Muscle layer of colon (tissue), 2 donors: ENCODE measurements around the gene ADAD2.
"Not testable (repeated sequence)": the region's sequence is repeated elsewhere in the genome, so short reads cannot be mapped to it uniquely, and the experiment has no call there.

Experiments used
- H3K27ac ChIP-seq: one replicate; pipeline ENCODE4 v1.7.0; 2013; ENCODE audit warnings: low read depth, mild to moderate bottlenecking, low read length, moderate library complexity
- H3K27me3 ChIP-seq, 2 donors: one replicate each; pipeline ENCODE4 v1.7.0; 2013; ENCODE audit warnings: low read length in 2 of 2, mild to moderate bottlenecking in 2 of 2; ENCODE audit not compliant: insufficient read depth in 2 of 2, control insufficient read depth in 1 of 2
- H3K36me3 ChIP-seq: one replicate; pipeline ENCODE4 v1.7.0; 2013; ENCODE audit warnings: mild to moderate bottlenecking, low read length; ENCODE audit not compliant: insufficient read depth
- H3K4me1 ChIP-seq: one replicate; pipeline ENCODE4 v1.7.0; 2013; ENCODE audit warnings: mild to moderate bottlenecking, low read length; ENCODE audit not compliant: insufficient read depth
- H3K4me3 ChIP-seq, 2 donors: one replicate each; pipeline ENCODE4 v1.7.0; 2013; ENCODE audit warnings: low read length in 2 of 2, low read depth in 1 of 2, mild to moderate bottlenecking in 1 of 2, moderate library complexity in 1 of 2
- H3K9ac ChIP-seq: one replicate; pipeline ENCODE4 v1.7.0; 2013; ENCODE audit warnings: low read length
- H3K9me3 ChIP-seq: one replicate; pipeline ENCODE4 v1.7.0; 2013; ENCODE audit warnings: mild to moderate bottlenecking, low read length
- donor health status: abdominal sarcoma.
- donor health status: Adenocarcinoma of cecum.

The ADAD2 gene

DNA sequence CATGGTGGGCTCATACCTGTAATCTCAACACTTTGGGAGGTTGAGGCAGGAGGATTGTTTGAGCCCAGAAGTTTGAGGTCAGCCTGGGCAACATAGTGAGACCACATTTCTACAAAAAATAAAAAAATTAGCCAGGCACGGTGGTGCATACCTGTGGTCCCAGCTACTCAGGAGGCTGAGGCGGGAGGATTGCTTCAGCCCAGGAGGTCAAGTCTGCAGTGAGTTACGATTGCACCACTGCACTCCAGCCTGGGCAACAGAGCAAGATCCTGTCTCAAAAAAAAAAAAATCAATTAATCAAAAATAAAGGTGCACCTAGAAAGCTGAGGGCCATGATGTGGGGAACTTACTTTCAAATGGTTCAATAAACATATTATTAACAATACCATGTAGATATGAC, 25.2 kb downstream of the ADAD2 start:
- H3K9ac ChIP-seq, H3K27ac ChIP-seq, H3K4me3 ChIP-seq, H3K36me3 ChIP-seq, H3K4me1 ChIP-seq, H3K27me3 ChIP-seq, H3K9me3 ChIP-seq: not testable (repeated sequence)

DNA sequence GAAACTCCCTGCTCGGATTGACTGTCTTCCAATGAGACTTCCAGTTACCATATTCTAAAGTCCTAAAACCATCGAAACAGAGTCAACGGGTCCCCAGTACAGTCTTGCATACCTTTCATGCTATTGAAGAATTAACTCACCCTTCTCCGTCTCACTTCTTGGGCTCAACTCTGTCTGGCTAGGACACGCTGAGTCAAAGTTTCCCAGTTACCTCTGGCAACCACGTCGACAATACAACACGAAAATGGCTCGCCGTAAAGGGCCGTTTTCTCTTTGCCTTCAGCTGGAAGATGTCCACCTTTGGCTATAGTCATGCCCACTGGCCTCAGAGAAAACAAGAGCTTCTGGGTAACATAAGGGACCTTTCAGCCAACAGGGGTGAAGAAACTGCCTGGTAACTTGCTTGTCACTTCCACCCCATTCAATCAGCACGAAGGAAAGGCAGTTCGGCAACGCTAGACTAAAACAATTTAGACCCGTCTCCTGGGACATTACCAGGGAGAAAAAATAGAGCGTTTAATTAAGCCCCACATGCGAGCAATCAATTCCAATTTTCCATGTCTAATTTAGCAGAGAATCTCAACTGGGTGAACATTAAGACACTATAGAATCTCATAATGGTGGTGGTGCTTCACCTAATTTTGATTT, 27.3 kb downstream of the ADAD2 start:
- H3K9ac ChIP-seq: no peak overlapping the region
- no peaks in the 10 kb centered on the region for H3K9me3 ChIP-seq
- H3K4me3 ChIP-seq: no peak overlapping the region
- H3K36me3 ChIP-seq: no peaks in the 10 kb centered on the region
- H3K4me1 ChIP-seq: no peaks in the 10 kb centered on the region
- H3K27me3 ChIP-seq: no peaks in the 10 kb centered on the region
- no peak overlapping the region for H3K27ac ChIP-seq

DNA sequence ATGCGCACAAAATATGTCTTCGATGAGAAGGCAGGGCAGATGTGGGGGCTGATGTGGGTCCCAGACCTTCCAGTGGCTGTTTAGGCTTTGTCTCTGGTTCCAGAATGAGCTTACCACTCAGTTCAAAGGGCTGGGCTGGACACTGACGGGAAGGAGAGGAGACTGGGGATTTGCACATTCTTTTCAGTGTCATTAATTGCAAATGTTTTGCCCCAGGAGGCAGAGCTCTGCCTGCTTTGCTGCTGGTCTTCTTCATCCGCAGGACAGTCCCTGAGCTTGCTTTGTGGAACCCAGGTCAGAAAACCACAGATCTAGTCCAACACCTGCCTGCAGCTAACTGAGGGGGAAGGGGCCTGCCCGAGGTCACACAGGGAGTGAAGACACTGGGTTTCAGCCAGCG, 28.0 kb downstream of the ADAD2 start:
- Histone ChIP-seq H3K9ac (no peak overlapping the region), H3K27ac (no peak overlapping the region), H3K36me3 (no peaks in the 10 kb centered on the region), H3K4me3 (no peak overlapping the region), H3K9me3 (no peaks in the 10 kb centered on the region), H3K4me1 (no peaks in the 10 kb centered on the region), H3K27me3 (no peaks in the 10 kb centered on the region)

DNA sequence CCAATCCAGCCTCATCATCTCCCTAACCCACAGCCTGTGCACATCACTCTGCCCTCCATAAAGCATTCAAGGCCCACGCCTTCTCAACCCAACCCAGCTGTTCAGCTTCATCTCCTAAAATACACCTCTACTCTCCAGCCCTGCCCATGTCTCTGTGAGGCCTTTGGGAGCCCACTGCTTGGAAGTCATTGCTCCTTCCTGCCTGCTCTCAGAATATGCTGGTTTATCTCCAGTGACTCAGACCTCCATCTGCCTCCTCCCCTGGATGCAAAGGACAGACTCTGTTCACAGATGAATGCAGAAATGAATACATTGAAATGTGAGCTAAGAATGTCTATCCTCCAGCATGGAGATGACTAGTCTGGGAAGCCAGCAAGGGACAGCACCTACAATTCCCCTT, 29.9 kb downstream of the ADAD2 start:
- Histone ChIP-seq H3K27me3 (no peaks in the 10 kb centered on the region), H3K9ac (no peak overlapping the region), H3K27ac (no peak overlapping the region), H3K4me3 (no peak overlapping the region), H3K9me3 (no peaks in the 10 kb centered on the region), H3K36me3 (no peaks in the 10 kb centered on the region), H3K4me1 (no peaks in the 10 kb centered on the region)

DNA sequence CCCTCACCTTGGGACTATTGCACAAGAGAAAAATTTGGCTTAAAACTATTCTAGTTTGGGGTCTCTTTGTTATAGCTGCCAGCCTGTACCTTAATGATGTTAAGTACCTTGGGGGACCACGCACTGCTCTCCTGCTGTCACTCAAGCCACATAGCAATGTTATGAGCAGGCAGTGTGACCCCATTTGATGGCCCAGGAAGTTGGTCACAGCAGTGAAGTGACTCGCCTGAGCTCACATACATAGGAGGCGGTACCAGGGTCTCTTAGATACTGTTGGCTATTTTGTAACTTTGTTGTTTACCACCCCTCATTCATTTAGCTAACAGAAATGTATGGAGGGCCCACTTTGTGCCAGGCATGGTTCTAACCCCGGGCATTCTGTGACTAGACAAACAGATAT, 32.5 kb downstream of the ADAD2 start:
- Histone ChIP-seq H3K4me1 (peaks cover 7% of the 10 kb centered on the region), H3K9me3 (no peaks in the 10 kb centered on the region), H3K27me3 (no peaks in the 10 kb centered on the region), H3K27ac (no peak overlapping the region), H3K9ac (no peak overlapping the region), H3K4me3 (no peak overlapping the region), H3K36me3 (no peaks in the 10 kb centered on the region)

DNA sequence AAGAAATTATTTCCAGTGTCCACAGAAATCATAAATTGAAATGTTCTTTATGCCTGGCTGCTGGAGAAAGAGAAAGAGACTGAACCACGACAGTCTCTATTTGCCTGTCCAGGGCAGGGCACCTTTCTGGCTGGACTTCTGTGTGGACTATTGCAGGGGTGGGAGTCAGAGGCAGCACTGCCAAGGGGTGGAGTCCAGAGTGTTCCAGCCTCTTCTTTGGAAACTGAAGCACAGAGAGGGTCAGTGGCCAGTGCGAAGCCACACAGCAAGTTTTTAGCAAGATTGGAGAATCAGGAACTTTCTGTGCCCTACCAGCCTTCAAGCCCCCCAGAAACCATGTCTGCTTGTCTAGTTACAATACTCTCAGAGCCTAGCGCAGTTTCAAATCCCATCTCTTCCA, 33.6 kb downstream of the ADAD2 start:
- no peaks in the 10 kb centered on the region for H3K36me3 ChIP-seq
- H3K9me3 ChIP-seq: no peaks in the 10 kb centered on the region
- peaks cover 8% of the 10 kb centered on the region for H3K4me1 ChIP-seq
- H3K27ac ChIP-seq: no peak overlapping the region
- no peak overlapping the region for H3K9ac ChIP-seq
- no peaks in the 10 kb centered on the region for H3K27me3 ChIP-seq
- H3K4me3 ChIP-seq: no peak overlapping the region

DNA sequence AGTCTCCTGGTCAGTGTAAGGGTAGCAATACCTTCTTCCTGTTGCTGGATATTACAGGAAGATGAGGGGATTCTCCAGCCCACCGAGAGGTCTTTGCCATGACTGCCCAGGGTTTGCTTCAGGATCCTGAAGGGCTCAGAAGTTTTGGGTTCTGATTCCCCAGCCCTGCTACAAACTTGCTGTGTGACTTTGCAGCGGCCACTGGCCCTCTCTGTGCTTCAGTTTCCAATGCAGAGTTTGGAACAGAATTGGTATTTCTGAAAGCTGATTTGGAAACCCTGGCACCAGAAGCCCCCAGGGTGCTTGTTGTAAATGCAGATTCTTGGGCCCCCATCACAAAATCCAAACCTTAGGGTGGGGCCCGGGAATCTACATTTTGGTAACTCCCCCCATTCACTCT, 34.2 kb downstream of the ADAD2 start:
- Histone ChIP-seq H3K4me3 (no peak overlapping the region), H3K36me3 (no peaks in the 10 kb centered on the region), H3K27me3 (no peaks in the 10 kb centered on the region), H3K9me3 (no peaks in the 10 kb centered on the region), H3K9ac (no peak overlapping the region), H3K27ac (no peak overlapping the region), H3K4me1 (peaks cover 8% of the 10 kb centered on the region)

DNA sequence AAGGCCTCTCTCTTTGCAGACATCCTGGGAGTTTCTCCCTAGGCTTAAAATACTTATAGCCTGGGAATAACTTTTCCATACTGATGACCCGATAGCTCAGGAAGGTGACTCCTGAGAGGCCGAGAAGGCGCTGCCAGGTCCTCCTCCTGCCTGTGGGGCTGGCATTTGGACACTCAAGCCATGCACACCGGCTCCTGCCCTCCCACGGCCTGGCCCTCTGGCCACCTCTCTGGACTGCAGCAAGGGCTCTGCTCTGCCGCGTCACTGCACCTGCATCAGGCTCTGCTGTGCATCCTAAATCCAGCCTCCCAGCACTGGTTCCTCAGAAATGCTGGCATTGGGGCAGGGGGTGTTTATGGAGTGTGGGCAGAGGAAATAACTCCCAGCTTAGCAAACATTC, 34.6 kb downstream of the ADAD2 start:
- Histone ChIP-seq H3K9ac (no peak overlapping the region), H3K4me3 (no peak overlapping the region), H3K36me3 (no peaks in the 10 kb centered on the region), H3K4me1 (peaks cover 8% of the 10 kb centered on the region), H3K27me3 (no peaks in the 10 kb centered on the region), H3K9me3 (no peaks in the 10 kb centered on the region), H3K27ac (no peak overlapping the region)

DNA sequence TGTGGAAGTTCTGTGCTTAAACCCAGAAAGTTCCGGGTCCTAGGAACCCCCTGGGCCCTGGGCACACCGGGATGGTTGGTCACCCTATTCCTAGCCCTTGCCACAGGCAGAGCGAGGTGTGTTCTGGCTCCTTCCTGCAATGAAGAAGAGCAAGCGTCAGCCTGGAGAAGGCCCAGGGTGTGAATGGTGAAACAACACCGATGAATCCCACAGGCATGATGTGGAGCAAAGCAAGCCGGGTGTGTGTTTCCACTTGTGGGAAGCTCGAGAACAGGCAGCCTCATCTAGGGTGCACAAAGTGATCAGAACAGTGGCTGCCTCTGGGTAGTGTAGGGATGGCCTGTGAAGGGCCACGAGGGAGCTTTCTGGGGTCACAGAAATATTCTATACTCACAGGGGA, 35.1 kb downstream of the ADAD2 start:
- H3K27ac ChIP-seq: no peak overlapping the region
- peaks cover 8% of the 10 kb centered on the region for H3K4me1 ChIP-seq
- no peaks in the 10 kb centered on the region for H3K9me3 ChIP-seq
- H3K36me3 ChIP-seq: no peaks in the 10 kb centered on the region
- no peak overlapping the region for H3K4me3 ChIP-seq
- no peak overlapping the region for H3K9ac ChIP-seq
- H3K27me3 ChIP-seq: no peaks in the 10 kb centered on the region

DNA sequence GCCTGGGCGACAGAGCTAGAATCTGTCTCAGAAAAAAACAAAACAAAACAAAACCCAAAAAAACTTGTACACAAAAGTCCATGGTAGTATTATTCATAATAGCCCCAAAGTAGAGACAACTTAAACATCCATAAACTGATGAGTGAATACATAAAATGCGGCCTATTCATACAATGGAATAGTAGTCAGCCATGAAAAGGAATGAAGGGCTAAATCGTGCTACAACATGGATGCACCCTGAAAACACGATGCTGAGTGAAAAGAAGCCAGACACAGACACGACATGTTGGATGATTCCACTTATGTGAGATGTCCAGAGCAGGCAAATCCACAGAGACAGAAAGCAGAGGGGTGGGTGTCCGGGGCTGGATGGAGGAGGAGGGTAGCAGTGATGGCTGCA, 36.6 kb downstream of the ADAD2 start:
- H3K36me3 ChIP-seq: no peaks in the 10 kb centered on the region
- no peaks in the 10 kb centered on the region for H3K9me3 ChIP-seq
- H3K9ac ChIP-seq: no peak overlapping the region
- no peak overlapping the region for H3K4me3 ChIP-seq
- H3K27ac ChIP-seq: no peak overlapping the region
- H3K27me3 ChIP-seq: no peaks in the 10 kb centered on the region
- peaks cover 8% of the 10 kb centered on the region for H3K4me1 ChIP-seq

DNA sequence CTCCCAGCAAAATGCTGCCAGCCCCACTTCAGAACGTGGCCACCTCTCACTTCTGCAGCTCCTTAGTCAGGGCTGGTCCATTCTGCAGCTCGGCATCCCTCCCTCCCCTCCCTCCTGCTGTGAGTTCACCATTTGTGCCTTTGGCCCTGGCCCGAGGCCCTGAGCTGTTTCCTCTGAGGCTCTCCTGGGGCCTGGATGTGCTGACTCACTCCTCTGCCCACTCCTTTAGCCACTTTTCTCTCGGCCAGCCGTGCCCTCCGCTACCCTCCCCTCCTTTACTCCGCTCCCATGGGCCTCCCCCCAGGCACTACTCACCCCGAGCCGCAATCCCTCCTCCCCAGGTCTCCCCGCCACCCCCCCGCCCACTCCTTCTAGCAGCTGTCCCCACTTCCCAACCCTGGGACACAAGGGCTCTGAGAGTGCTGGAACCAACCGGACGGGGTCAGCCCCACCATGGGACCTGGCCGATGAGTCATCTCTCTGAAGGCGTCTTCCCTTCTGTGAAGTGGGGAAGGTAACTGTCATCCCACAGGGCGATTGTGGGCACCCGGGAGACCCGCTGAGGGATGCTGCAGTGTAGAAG, 37.4 kb downstream of the ADAD2 start:
- Histone ChIP-seq H3K27ac (no peak overlapping the region), H3K27me3 (no peaks in the 10 kb centered on the region), H3K36me3 (no peaks in the 10 kb centered on the region), H3K4me1 (peaks cover 8% of the 10 kb centered on the region), H3K9ac (no peak overlapping the region), H3K9me3 (no peaks in the 10 kb centered on the region), H3K4me3 (no peak overlapping the region)

DNA sequence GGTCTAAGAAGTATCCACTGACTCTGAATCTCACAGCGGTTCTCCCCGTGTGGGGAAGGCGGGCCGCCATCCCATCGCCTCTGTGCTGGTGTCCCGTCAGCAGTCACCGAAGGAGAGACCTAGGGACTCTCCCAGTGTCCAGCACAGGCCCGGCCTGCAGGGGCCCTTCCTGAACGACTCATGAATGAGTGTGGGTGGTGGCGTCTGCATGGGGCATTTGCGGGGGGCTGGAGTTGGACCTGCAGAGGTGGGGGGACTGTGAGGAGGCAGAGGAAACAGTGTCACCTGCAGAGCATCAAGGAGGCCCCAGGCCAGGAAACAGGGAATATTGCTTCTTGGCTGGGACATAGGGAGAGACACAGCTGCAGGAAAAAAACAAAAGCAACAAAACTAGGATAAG, 38.5 kb downstream of the ADAD2 start:
- no peaks in the 10 kb centered on the region for H3K36me3 ChIP-seq
- H3K4me1 ChIP-seq: peaks cover 8% of the 10 kb centered on the region
- no peaks in the 10 kb centered on the region for H3K27me3 ChIP-seq
- H3K4me3 ChIP-seq: no peak overlapping the region
- no peak overlapping the region for H3K9ac ChIP-seq
- no peaks in the 10 kb centered on the region for H3K9me3 ChIP-seq
- H3K27ac ChIP-seq: no peak overlapping the region
